GM10847 (cell line): Measurements from ENCODE around the gene PCDH15.

Source experiments
- POLR2A ChIP-seq: IDR thresholded peaks from 2 replicates; pipeline ENCODE4 v1.6.1; 2011; ENCODE audit not compliant: insufficient read length; ENCODE audit errors: extremely low read depth

The PCDH15 gene

DNA sequence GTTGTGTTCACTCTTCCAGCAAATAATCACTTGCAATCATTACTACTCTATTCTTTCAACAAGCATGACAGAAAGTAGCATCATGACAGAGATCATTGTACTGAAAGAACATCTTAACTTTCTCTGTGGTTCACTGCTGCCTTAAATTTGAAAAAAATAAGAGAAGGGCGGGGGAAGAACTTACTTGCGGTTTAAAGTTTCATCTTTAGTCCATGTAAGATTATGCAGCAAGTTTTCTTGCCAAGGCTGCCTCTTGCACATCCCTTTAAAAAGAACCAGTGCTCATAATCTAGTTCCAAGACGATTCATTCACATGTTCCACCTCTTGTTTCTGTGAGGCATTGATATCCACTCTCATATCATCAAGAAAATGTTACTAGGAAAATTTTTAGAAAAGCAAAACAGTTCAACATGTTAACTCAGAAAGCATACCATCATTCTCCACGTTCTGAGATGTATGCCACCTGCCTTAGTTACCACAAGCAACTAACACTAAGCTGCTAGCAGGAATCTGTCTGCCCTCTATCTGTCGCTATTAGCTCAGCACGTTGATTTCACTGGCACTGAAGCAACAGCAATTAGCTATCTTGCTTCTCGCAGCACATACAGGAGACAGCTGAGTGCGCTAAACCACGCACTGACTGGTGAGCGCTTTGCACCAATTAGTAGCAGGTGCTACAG lies at the start of gene PCDH15:
PCDH15 (minus strand) TSS at position 491 of the 681 bp plus-strand sequence. CDS start 136,969 bp downstream, outside the sequence.
- TF ChIP-seq POLR2A: no peak

DNA sequence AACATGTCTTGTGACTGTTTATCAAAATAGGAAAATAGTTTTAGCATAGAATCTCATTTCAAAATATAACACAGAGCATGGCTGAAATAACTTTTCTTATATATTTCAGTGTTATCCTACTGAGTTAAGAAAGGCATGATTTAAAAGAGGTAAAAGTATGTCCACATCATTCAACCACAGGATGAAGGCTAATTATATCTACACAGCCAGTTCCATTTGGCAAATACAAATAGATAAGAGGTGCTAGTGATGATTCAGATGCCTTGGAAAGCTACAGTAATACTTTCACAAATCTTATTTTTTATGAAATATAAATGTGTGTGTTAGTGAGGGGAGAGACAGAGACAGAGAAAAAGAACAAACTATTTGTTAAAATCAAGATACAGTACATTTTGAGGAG lies 42.9 kb upstream of the PCDH15 start:
- no peak for TF ChIP-seq POLR2A

DNA sequence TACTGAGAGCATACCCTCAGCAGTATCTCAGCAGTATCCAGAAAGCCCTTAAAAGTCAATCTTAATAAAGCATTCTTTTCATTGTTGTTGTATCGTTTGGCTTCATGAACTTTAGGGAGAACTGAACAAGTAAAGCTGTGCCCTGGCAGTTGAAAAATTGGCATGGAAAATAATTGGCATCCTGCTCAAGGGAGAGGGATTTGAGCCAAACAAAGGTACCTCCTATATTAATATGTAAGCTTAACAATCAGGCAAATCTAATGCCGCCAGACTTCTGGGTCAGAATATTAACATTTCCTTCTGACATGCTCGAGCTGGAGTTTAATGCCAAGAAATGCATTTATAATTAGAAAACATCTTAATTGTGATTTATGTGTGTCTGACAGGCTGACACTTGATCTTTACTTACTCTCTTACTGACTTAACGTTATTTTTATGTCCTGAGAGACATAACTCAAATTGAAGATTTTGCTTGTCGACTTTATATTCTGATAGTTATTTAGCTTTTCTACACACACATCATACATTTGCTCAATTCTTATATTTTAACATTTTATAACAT lies 42.1 kb upstream of the PCDH15 start:
- TF ChIP-seq POLR2A: no peak

GRCh38 chr10:54837479-54837878 lies 36.4 kb upstream of the PCDH15 start:
- no peak for TF ChIP-seq POLR2A

- no peak for TF ChIP-seq POLR2A
These were observed 32.0 kb upstream of the PCDH15 start for GRCh38 chr10:54833029-54833428.

- no peak for TF ChIP-seq POLR2A
These were observed 26.0 kb upstream of the PCDH15 start for GRCh38 chr10:54826994-54827560.

GRCh38 chr10:54815583-54815982 lies 14.6 kb upstream of the PCDH15 start:
- TF ChIP-seq POLR2A: no peak

GRCh38 chr10:54808186-54808935 lies 7.3 kb upstream of the PCDH15 start:
- TF ChIP-seq POLR2A: no peak

- TF ChIP-seq POLR2A: no peak
These were observed 1.5 kb downstream of the PCDH15 start for GRCh38 chr10:54799506-54799905.

GRCh38 chr10:54797636-54798321 lies 3.3 kb downstream of the PCDH15 start:
- no peak for TF ChIP-seq POLR2A

DNA sequence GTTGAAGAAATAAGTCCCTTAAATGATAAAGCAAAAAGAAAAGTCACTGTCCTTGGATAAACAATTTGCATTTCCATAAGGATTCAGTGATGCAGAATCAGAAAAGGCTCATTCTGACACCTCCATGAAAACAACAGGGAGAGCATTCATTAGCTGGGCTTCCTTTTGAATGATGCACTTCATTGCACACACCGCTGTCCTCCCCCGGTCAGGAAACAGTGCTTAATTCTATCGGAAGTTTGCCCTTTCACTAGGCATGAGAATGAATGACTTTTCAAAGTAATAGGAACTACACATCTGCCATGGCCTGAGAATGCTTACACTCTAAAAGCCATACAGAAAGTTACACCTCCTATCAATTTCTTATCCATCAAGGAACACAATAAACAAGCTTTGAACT lies 4.2 kb downstream of the PCDH15 start:
- no peak for TF ChIP-seq POLR2A

DNA sequence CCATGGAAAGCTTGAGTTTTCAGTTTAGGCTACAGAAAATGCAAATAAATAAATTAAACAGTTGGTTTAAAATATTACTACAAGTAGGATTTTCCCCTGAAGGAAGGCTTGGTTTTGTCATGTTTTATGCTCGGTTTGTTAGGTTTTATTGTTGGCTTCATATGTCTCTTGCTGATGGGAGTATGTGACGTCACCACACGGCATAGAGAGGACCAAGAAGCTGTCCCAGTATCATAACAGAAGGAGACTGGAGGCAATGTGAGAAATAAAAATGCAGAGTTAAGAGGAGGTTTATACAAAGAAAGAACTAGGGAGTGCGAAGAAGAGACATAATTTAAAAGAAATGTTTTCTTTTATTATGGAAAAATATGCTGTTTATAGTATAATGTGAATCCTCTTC lies 24.4 kb downstream of the PCDH15 start:
- TF ChIP-seq POLR2A: no peak

- TF ChIP-seq POLR2A: no peak
These were observed 28.4 kb downstream of the PCDH15 start for GRCh38 chr10:54772468-54773122.

- no peak for TF ChIP-seq POLR2A
These were observed 32.0 kb downstream of the PCDH15 start for GRCh38 chr10:54769051-54769450.

DNA sequence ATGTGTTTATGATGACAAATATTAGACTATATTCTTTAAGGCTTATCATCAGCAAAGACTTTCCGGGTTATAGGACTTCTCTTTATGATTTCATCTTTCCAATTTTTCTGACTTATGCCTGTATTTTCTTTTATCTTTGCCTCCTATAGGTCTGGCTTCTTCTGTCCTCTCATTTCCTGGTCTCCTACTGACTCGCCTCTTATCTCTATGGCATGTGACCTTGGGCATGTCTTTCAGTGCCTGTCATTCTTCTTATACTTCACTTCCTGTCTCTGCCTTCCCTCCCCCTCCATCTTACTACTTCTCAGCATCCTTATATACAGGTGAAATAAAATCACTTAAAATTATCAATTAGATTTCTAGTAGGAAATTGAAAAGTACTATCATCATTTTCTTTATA lies 42.2 kb downstream of the PCDH15 start:
- no peak for TF ChIP-seq POLR2A
